Measurements from ENCODE around the gene SH3PXD2A. TPM values are rescaled to one million over a fixed set of nuclear protein-coding genes. Genes with fewer than 3 reads are reported as not detected.

Gene SH3PXD2A
- total and polyA plus RNA-seq, 9 of the 15 experiments (the other 6 are each of a cell fraction or from before 2014, with no cell fraction given) = 0.41 to 9.3 (median 2.5) TPM

DNA sequence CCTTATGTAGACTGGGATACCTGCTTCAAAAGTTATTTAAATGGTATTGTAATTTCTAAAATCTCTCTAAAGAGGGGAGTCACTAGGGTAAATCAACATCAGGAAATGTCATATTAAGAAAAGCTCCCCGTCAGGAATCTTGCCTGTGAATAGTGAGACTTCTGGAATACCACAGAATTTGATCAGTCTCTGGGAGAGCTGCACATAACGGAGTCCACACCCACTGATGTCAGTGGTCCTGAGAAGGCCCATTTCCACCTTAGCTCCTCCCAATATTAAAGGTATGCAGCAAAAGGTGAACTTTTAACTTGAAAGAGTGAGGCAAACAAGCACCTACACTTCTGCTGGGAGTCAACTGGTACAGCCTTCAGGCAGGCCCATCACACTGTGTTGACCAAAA, 35.3 kb upstream of the SH3PXD2A start:
- DNase-seq (ENCODE audit: extremely low read depth in 1 of 4, low spot score in 3 of 4) (no peak), FAIRE-seq (no peak), ATAC-seq (no peak)
- Histone ChIP-seq H2AFZ (ENCODE audit: low read depth, low read length) (no peak overlapping the region), H3K9ac (ENCODE audit: insufficient read depth in 1 of 2, low read depth in 2 of 2, low read length in 2 of 2) (no peak overlapping the region), H3K4me1 (replicated peaks in 1 of 2; ENCODE audit: control insufficient read depth in 2 of 2, insufficient read depth in 2 of 2, low read length in 2 of 2) (no peaks in the 10 kb centered on the region), H3K9me1 (ENCODE audit: control insufficient read depth, insufficient read depth, low read length) (no peaks in the 10 kb centered on the region), H3K27ac (ENCODE audit: extremely low read depth, low read depth, low read length) (no peak overlapping the region), H3K4me2 (ENCODE audit: insufficient read depth, low read length) (no peak overlapping the region), H4K20me1 (replicated peaks; ENCODE audit: control insufficient read depth, insufficient read depth, low read length) (no peaks in the 10 kb centered on the region), H3K4me3 (no peak overlapping the region), H3K36me3 (ENCODE audit: control insufficient read depth, insufficient read depth, low read length) (peaks cover 3% of the 10 kb centered on the region; the same call in 2 of the 3 replicates), H3K79me2 (ENCODE audit: control insufficient read depth, insufficient read depth, low read length) (no peaks in the 10 kb centered on the region), H3K9me3 (replicated peaks; ENCODE audit: control insufficient read depth, insufficient read depth, low read depth, low read length) (no peaks in the 10 kb centered on the region), H3K27me3 (ENCODE audit: control insufficient read depth in 2 of 2, insufficient read depth in 2 of 2, low read length in 2 of 2) (no peaks in the 10 kb centered on the region)
- intact Hi-C loops (cut with micrococcal nuclease) (no loop called here), in situ Hi-C loops (cut with MboI) (loop anchor here (10.0 kb wide), 1 partner anchor 314 kb away; no protein-coding TSS in a partner anchor)
- ChIA-PET POLR2A (interaction anchor here (0.6 kb wide), 2 partner anchors 27 to 101 kb away, joined by 3 read pairs; partner anchors contain the start of gene STN1), CTCF (ENCODE audit: low intra/inter-chr PET ratio) (interaction anchor here (0.5 kb wide), 1 partner anchor 230 kb away, joined by 4 read pairs; no protein-coding TSS in a partner anchor)
- no TSS peak for BruUV-seq (replicated peaks)
- TF ChIP-seq ZNF232 (CRISPR knock-in tag; IDR thresholded peaks at IDR 0.05) (no peak), HLTF (IDR thresholded peaks at IDR 0.05) (no peak), MAFG (tag; conservative IDR thresholded peaks at IDR 0.05) (no peak), ARID1B (IDR thresholded peaks at IDR 0.05) (no peak), FOXA3 (CRISPR knock-in tag; conservative IDR thresholded peaks at IDR 0.05 in 1 of 2, IDR thresholded peaks at IDR 0.05 in 1 of 2) (no peak), MTF1 (CRISPR knock-in tag; IDR thresholded peaks at IDR 0.05; ENCODE audit: borderline replicate concordance) (no peak), ZNF165 (CRISPR knock-in tag; IDR thresholded peaks at IDR 0.05; ENCODE audit: borderline replicate concordance) (no peak), ZNF717 (CRISPR knock-in tag; IDR thresholded peaks at IDR 0.05) (no peak), NFE2 (IDR thresholded peaks at IDR 0.05; ENCODE audit: low read depth) (no peak)
- TF ChIP-seq, protein P1, sequence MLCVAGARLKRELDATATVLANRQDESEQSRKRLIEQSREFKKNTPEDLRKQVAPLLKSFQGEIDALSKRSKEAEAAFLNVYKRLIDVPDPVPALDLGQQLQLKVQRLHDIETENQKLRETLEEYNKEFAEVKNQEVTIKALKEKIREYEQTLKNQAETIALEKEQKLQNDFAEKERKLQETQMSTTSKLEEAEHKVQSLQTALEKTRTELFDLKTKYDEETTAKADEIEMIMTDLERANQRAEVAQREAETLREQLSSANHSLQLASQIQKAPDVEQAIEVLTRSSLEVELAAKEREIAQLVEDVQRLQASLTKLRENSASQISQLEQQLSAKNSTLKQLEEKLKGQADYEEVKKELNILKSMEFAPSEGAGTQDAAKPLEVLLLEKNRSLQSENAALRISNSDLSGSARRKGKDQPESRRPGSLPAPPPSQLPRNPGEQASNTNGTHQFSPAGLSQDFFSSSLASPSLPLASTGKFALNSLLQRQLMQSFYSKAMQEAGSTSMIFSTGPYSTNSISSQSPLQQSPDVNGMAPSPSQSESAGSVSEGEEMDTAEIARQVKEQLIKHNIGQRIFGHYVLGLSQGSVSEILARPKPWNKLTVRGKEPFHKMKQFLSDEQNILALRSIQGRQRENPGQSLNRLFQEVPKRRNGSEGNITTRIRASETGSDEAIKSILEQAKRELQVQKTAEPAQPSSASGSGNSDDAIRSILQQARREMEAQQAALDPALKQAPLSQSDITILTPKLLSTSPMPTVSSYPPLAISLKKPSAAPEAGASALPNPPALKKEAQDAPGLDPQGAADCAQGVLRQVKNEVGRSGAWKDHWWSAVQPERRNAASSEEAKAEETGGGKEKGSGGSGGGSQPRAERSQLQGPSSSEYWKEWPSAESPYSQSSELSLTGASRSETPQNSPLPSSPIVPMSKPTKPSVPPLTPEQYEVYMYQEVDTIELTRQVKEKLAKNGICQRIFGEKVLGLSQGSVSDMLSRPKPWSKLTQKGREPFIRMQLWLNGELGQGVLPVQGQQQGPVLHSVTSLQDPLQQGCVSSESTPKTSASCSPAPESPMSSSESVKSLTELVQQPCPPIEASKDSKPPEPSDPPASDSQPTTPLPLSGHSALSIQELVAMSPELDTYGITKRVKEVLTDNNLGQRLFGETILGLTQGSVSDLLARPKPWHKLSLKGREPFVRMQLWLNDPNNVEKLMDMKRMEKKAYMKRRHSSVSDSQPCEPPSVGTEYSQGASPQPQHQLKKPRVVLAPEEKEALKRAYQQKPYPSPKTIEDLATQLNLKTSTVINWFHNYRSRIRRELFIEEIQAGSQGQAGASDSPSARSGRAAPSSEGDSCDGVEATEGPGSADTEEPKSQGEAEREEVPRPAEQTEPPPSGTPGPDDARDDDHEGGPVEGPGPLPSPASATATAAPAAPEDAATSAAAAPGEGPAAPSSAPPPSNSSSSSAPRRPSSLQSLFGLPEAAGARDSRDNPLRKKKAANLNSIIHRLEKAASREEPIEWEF (CRISPR knock-in tag; IDR thresholded peaks at IDR 0.05) = no peak
- TF ChIP-seq, protein P2, sequence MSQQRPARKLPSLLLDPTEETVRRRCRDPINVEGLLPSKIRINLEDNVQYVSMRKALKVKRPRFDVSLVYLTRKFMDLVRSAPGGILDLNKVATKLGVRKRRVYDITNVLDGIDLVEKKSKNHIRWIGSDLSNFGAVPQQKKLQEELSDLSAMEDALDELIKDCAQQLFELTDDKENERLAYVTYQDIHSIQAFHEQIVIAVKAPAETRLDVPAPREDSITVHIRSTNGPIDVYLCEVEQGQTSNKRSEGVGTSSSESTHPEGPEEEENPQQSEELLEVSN (IDR thresholded peaks at IDR 0.05; ENCODE audit: borderline replicate concordance in 1 of 2, extremely low read depth in 1 of 2, insufficient read depth in 1 of 2, insufficient read length in 1 of 2, low read depth in 1 of 2, low read length in 1 of 2, poor library complexity in 1 of 2, severe bottlenecking in 1 of 2) = no peak
- 64% methylated on average over 2 of the region's 2 CpGs for WGBS (ENCODE audit: insufficient coverage, low coverage, missing lambda C conversion rate)

Measured in K562 (cell line).